Stimulated activated naive CD8-positive, alpha-beta T cell treated with anti-CD3 and anti-CD28 coated beads, Interleukin-15, amount 100 ng/mL, for 72 hours (primary cell): ENCODE results near the gene FLCN.

ENCODE experiments used
- ATAC-seq: fragments of 150-1000 bp; cut with Tn5 transposase; 2 replicates; pipeline ENCODE4 v1.10.0; 2021; ENCODE audit warnings: mild to moderate bottlenecking, moderate library complexity
- DNase-seq, 2 donors: peaks; one replicate each; pipeline ENCODE4 v3.0.0; 2021 to 2022
- H3K27ac Mint-ChIP-seq, 2 donors: one replicate each; pipeline ENCODE4 v1.8.0; 2022; ENCODE audit warnings: mild to moderate bottlenecking in 2 of 2, mixed read lengths in 2 of 2, moderate library complexity in 2 of 2
- H3K27me3 Mint-ChIP-seq: one replicate; pipeline ENCODE4 v1.8.0; 2022; ENCODE audit warnings: mixed read lengths
- H3K4me1 Mint-ChIP-seq: one replicate; pipeline ENCODE4 v1.8.0; 2022; ENCODE audit warnings: mild to moderate bottlenecking, mixed read lengths
- H3K4me3 Mint-ChIP-seq, 2 donors: one replicate each; pipeline ENCODE4 v1.8.0; 2022; ENCODE audit warnings: mild to moderate bottlenecking in 2 of 2, mixed read lengths in 2 of 2, moderate library complexity in 1 of 2
- H3K9me3 Mint-ChIP-seq, 2 donors: one replicate each; pipeline ENCODE4 v1.8.0; 2022; ENCODE audit warnings: mixed read lengths in 2 of 2

FLCN gene

GRCh38 chr17:17226451-17227265, 10.3 kb downstream of the FLCN start:
- Mint-ChIP-seq H3K4me1 (peaks cover 5% of the 10 kb centered on the region), H3K4me3 (no peak overlapping the region), H3K27me3 (no peaks in the 10 kb centered on the region), H3K27ac (no peak overlapping the region), H3K9me3 (no peaks in the 10 kb centered on the region)
- DNase-seq (no peak), ATAC-seq (no peak)

- Mint-ChIP-seq H3K4me1 (peaks cover 5% of the 10 kb centered on the region), H3K27ac (no peak overlapping the region), H3K4me3 (no peak overlapping the region), H3K9me3 (no peaks in the 10 kb centered on the region), H3K27me3 (no peaks in the 10 kb centered on the region)
- ATAC-seq (no peak), DNase-seq (no peak)
Measured at GRCh38 chr17:17225901-17226300, 11.1 kb downstream of the FLCN start.

- Mint-ChIP-seq H3K4me3 (no peak overlapping the region), H3K27me3 (no peaks in the 10 kb centered on the region), H3K4me1 (no peaks in the 10 kb centered on the region), H3K27ac (peak overlapping the region in 1 of 2 donors; percentile 21), H3K9me3 (no peaks in the 10 kb centered on the region)
- no peak for ATAC-seq
- DNase-seq, result no peak
Measured at GRCh38 chr17:17224137-17224536, 12.8 kb downstream of the FLCN start.

GRCh38 chr17:17223736-17224135, 13.2 kb downstream of the FLCN start:
- Mint-ChIP-seq H3K4me3 (no peak overlapping the region), H3K27ac (no peak overlapping the region), H3K4me1 (no peaks in the 10 kb centered on the region), H3K27me3 (no peaks in the 10 kb centered on the region), H3K9me3 (no peaks in the 10 kb centered on the region)
- no peak for ATAC-seq
- DNase-seq, result no peak

- Mint-ChIP-seq H3K27ac (no peak overlapping the region), H3K4me1 (no peaks in the 10 kb centered on the region), H3K4me3 (no peak overlapping the region), H3K27me3 (no peaks in the 10 kb centered on the region), H3K9me3 (no peaks in the 10 kb centered on the region)
- DNase-seq (no peak), ATAC-seq (no peak)
Measured at GRCh38 chr17:17221329-17221728, 15.6 kb downstream of the FLCN start.

- DNase-seq, result no peak
- H3K27me3 Mint-ChIP-seq, result no peaks in the 10 kb centered on the region
- ATAC-seq, result no peak
- peak overlapping the region in 1 of 2 donors; percentile 12 for H3K27ac Mint-ChIP-seq
- no peak overlapping the region for H3K4me3 Mint-ChIP-seq
- no peaks in the 10 kb centered on the region for H3K4me1 Mint-ChIP-seq
- no peaks in the 10 kb centered on the region for H3K9me3 Mint-ChIP-seq
Measured at GRCh38 chr17:17220529-17220928, 16.4 kb downstream of the FLCN start.

- ATAC-seq, result no peak
- H3K9me3 Mint-ChIP-seq, result no peaks in the 10 kb centered on the region
- H3K27ac Mint-ChIP-seq, result no peak overlapping the region
- DNase-seq, result no peak
- H3K4me3 Mint-ChIP-seq, result no peak overlapping the region
- no peaks in the 10 kb centered on the region for H3K27me3 Mint-ChIP-seq
- H3K4me1 Mint-ChIP-seq, result no peaks in the 10 kb centered on the region
Measured at GRCh38 chr17:17217995-17218394, 19.0 kb downstream of the FLCN start.

GRCh38 chr17:17216776-17217175, 20.2 kb downstream of the FLCN start:
- Mint-ChIP-seq H3K4me1 (no peaks in the 10 kb centered on the region), H3K27me3 (no peaks in the 10 kb centered on the region), H3K9me3 (no peaks in the 10 kb centered on the region), H3K4me3 (no peak overlapping the region), H3K27ac (no peak overlapping the region)
- DNase-seq (no peak), ATAC-seq (no peak)

GRCh38 chr17:17216236-17216635, 20.7 kb downstream of the FLCN start:
- peak overlapping the region; percentile 46 to 68 for H3K27ac Mint-ChIP-seq
- H3K4me3 Mint-ChIP-seq, result no peak overlapping the region
- no peaks in the 10 kb centered on the region for H3K27me3 Mint-ChIP-seq
- no peak for DNase-seq
- no peaks in the 10 kb centered on the region for H3K4me1 Mint-ChIP-seq
- H3K9me3 Mint-ChIP-seq, result no peaks in the 10 kb centered on the region
- ATAC-seq, result peak; percentile 28

- Mint-ChIP-seq H3K4me3 (no peak overlapping the region), H3K27me3 (no peaks in the 10 kb centered on the region), H3K4me1 (no peaks in the 10 kb centered on the region), H3K9me3 (no peaks in the 10 kb centered on the region), H3K27ac (peak overlapping the region in 1 of 2 donors; percentile 94)
- DNase-seq (no peak), ATAC-seq (no peak)
Measured at GRCh38 chr17:17215575-17215974, 21.4 kb downstream of the FLCN start.

- no peak overlapping the region for H3K27ac Mint-ChIP-seq
- H3K9me3 Mint-ChIP-seq, result no peaks in the 10 kb centered on the region
- DNase-seq (no peak), ATAC-seq (no peak)
- no peaks in the 10 kb centered on the region for H3K27me3 Mint-ChIP-seq
- no peak overlapping the region for H3K4me3 Mint-ChIP-seq
- no peaks in the 10 kb centered on the region for H3K4me1 Mint-ChIP-seq
Measured at GRCh38 chr17:17214646-17215436, 22.1 kb downstream of the FLCN start.

- no peaks in the 10 kb centered on the region for H3K4me1 Mint-ChIP-seq
- ATAC-seq, result no peak
Measured at GRCh38 chr17:17213775-17214174, 23.2 kb downstream of the FLCN start.

GRCh38 chr17:17207998-17208397, 29.0 kb downstream of the FLCN start:
- Mint-ChIP-seq H3K9me3 (peaks cover 0 to 6% of the 10 kb centered on the region in 2 donors), H3K27ac (no peak overlapping the region), H3K27me3 (no peaks in the 10 kb centered on the region), H3K4me3 (no peak overlapping the region), H3K4me1 (peaks cover 37% of the 10 kb centered on the region)
- DNase-seq (no peak), ATAC-seq (no peak)

More at GRCh38 chr17:17213775-17214174, 23.2 kb downstream of the FLCN start:
- no peak overlapping the region for H3K27ac Mint-ChIP-seq
- no peak overlapping the region for H3K4me3 Mint-ChIP-seq
- DNase-seq, result no peak
- H3K9me3 Mint-ChIP-seq, result no peaks in the 10 kb centered on the region
- H3K27me3 Mint-ChIP-seq, result no peaks in the 10 kb centered on the region

GRCh38 chr17:17206913-17207335, 30.0 kb downstream of the FLCN start:
- Mint-ChIP-seq H3K4me3 (peak overlapping the region; percentile 62 to 73), H3K4me1 (peaks cover 41% of the 10 kb centered on the region), H3K27me3 (no peaks in the 10 kb centered on the region), H3K9me3 (peaks cover 0 to 6% of the 10 kb centered on the region in 2 donors), H3K27ac (peak overlapping the region in 1 of 2 donors; percentile 93)
- DNase-seq, result no peak
- ATAC-seq, result no peak

GRCh38 chr17:17206124-17206912, 30.6 kb downstream of the FLCN start, which contains the start of gene PLD6:
TSS of gene PLD6 (minus strand) at chr17:17206333. CDS start at chr17:17206286, 47 bp downstream.
- ATAC-seq (peak; percentile 78), DNase-seq (peak; percentile 90 to 94)
- Mint-ChIP-seq H3K27ac (peak within 1 kb of the TSS; percentile 97), H3K9me3 (peaks cover 0 to 6% of the 10 kb centered on the region in 2 donors), H3K4me3 (peak within 1 kb of the TSS; percentile 86 to 89), H3K27me3 (no peaks in the 10 kb centered on the region), H3K4me1 (peaks cover 44% of the 10 kb centered on the region)
